Measurements from ENCODE around the gene PSMF1. TPM values are rescaled to one million over a fixed set of nuclear protein-coding genes. Genes with fewer than 3 reads are reported as not detected.

The PSMF1 gene
- total and polyA plus RNA-seq, 12 donors, result 24.8 to 363 (median 122) TPM

DNA sequence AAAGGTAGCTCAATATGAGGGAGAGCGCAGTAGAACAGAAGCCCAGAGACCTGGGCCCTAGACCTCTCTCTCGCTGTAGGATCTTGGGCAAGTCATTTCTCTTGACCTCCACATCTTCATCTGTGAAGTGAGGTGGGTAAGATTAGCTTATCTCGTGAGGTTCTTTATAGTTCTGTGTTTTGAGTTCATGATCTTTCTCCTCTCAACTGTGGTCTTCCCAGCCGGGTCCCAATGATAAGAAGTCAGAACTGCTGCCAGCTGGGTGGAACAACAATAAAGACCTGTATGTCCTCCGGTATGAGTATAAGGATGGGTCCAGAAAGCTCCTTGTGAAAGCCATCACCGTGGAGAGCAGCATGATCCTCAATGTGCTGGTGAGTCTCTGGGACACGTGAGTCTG, 6.9 kb downstream of the PSMF1 start:
- no peak for TF ChIP-seq POLR2A (IDR thresholded peaks at IDR 0.05)
- TF ChIP-seq, protein P1, sequence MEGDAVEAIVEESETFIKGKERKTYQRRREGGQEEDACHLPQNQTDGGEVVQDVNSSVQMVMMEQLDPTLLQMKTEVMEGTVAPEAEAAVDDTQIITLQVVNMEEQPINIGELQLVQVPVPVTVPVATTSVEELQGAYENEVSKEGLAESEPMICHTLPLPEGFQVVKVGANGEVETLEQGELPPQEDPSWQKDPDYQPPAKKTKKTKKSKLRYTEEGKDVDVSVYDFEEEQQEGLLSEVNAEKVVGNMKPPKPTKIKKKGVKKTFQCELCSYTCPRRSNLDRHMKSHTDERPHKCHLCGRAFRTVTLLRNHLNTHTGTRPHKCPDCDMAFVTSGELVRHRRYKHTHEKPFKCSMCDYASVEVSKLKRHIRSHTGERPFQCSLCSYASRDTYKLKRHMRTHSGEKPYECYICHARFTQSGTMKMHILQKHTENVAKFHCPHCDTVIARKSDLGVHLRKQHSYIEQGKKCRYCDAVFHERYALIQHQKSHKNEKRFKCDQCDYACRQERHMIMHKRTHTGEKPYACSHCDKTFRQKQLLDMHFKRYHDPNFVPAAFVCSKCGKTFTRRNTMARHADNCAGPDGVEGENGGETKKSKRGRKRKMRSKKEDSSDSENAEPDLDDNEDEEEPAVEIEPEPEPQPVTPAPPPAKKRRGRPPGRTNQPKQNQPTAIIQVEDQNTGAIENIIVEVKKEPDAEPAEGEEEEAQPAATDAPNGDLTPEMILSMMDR (IDR thresholded peaks at IDR 0.05), result no peak
- H3K4me3 ChIP-seq, result no peak overlapping the region
- H3K27me3 ChIP-seq, result no peaks in the 10 kb centered on the region
- intact Hi-C loops (cut with DNase I), result no loop called here
- WGBS, 4 donors, result 93 to 96% (median 94%) methylated on average over 7 of the region's 7 CpGs
- H3K27ac ChIP-seq, result no peak overlapping the region
- peaks cover 24 to 34% of the 10 kb centered on the region in 2 donors for H3K4me1 ChIP-seq (replicated peaks in 1 of 2)
- H3K36me3 ChIP-seq (replicated peaks in 1 of 2), result peaks cover 0 to 45% of the 10 kb centered on the region in 2 donors
- H3K9me3 ChIP-seq (replicated peaks in 1 of 3), result no peaks in the 10 kb centered on the region
- DNase-seq, result no peak

DNA sequence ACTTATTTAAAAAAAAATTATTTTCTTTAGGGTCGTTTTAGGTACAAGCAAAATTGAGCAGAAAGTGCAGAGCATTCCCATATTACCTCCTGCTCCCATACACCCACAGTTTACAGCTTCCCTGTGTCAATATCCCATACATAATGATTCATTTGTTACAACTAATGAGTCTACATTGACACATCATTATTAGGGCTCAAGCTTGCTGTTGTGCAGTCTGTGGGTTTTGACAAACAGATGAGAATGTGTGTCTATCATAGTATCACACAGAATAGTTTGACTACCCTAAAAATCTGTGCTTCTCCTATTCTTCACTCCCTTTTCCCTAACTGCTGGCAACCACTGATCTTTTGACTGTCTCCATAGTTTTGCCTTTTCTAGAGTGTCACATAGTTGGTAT, 9.4 kb downstream of the PSMF1 start:
- Histone ChIP-seq H3K36me3 (replicated peaks in 1 of 2) (peaks cover 0 to 58% of the 10 kb centered on the region in 2 donors), H3K27me3 (no peaks in the 10 kb centered on the region), H3K4me1 (replicated peaks in 1 of 2) (peaks cover 6 to 9% of the 10 kb centered on the region in 2 donors), H3K4me3 (no peak overlapping the region), H3K27ac (no peak overlapping the region), H3K9me3 (replicated peaks in 1 of 3) (no peaks in the 10 kb centered on the region)
- intact Hi-C loops (cut with DNase I), result no loop called here
- no peak for DNase-seq
- WGBS, 4 donors, result 73 to 95% (median 77%) methylated on average over 1 of the region's 1 CpG
- TF ChIP-seq, protein P1 (IDR thresholded peaks at IDR 0.05), result no peak
- no peak for TF ChIP-seq POLR2A (IDR thresholded peaks at IDR 0.05)

DNA sequence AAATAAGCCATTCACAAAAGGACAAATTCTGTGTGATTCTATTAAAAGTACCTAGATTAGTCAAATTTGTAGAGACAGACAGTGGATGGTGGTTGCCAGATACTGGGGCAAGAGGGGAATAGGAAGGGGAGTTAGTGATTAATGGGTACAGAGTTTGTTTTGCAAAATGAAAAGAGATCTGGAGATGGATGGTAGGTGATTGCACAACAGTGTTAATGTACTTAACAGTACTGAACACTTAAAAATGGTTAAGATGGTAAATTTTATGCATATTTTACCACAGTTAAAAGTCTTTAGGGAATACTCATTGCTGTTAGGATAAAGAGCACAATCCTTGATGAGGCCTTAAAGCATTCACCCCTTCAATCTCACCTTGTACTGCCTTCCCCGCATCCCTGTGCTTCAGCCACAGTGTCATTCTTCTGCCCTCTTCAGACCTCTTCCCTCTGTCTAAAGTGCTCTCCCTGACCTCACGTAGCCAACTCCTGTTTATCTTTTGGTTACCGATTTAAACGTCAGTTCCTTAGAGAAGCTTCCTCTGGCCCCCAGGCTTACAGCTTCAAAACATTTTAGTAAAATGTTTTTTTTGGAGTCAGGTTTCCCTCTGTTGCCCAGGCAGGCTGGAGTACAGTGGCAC, 11.8 kb downstream of the PSMF1 start:
- H3K27me3 ChIP-seq, result no peaks in the 10 kb centered on the region
- 75 to 87% (median 81%) methylated on average over 4 of the region's 4 CpGs for WGBS, 4 donors
- DNase-seq, result no peak
- no peak overlapping the region for H3K27ac ChIP-seq
- TF ChIP-seq POLR2A (IDR thresholded peaks at IDR 0.05), result no peak
- TF ChIP-seq, protein P1 (IDR thresholded peaks at IDR 0.05), result no peak
- H3K4me3 ChIP-seq, result no peak overlapping the region
- H3K9me3 ChIP-seq (replicated peaks in 1 of 3), result no peaks in the 10 kb centered on the region
- H3K36me3 ChIP-seq (replicated peaks in 1 of 2), result peaks cover 0 to 64% of the 10 kb centered on the region in 2 donors
- H3K4me1 ChIP-seq (replicated peaks in 1 of 2), result no peaks in the 10 kb centered on the region
- intact Hi-C loops (cut with DNase I), result no loop called here

DNA sequence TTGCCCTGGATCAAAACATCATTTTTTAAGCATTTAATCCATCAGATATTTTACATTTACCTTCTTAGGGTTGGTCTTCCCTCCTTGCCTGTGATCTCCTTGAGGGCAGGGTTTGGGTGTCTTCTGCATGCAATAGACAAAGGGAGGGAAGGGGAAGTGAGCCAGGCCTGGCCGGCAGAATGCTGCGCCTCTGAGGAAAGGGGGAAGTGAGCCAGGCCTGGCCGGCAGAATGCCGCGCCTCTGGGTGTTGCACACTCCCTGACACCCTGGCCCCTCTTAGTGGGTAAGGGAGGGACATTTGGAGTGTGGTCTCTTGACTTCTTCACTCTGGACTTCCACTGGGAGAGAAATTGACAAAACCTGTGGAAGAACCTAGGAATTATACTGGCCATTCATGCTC, 12.4 kb downstream of the PSMF1 start:
- H3K27me3 ChIP-seq, result no peaks in the 10 kb centered on the region
- intact Hi-C loops (cut with DNase I), result no loop called here
- no peaks in the 10 kb centered on the region for H3K9me3 ChIP-seq (replicated peaks in 1 of 3)
- no peak for TF ChIP-seq POLR2A (IDR thresholded peaks at IDR 0.05)
- 78 to 87% (median 84%) methylated on average over 5 of the region's 5 CpGs for WGBS, 4 donors
- H3K4me1 ChIP-seq (replicated peaks in 1 of 2), result no peaks in the 10 kb centered on the region
- H3K27ac ChIP-seq, result no peak overlapping the region
- peaks cover 0 to 64% of the 10 kb centered on the region in 2 donors for H3K36me3 ChIP-seq (replicated peaks in 1 of 2)
- no peak overlapping the region for H3K4me3 ChIP-seq
- peak in 2 of 7 donors; percentile 28 to 35 for DNase-seq

DNA sequence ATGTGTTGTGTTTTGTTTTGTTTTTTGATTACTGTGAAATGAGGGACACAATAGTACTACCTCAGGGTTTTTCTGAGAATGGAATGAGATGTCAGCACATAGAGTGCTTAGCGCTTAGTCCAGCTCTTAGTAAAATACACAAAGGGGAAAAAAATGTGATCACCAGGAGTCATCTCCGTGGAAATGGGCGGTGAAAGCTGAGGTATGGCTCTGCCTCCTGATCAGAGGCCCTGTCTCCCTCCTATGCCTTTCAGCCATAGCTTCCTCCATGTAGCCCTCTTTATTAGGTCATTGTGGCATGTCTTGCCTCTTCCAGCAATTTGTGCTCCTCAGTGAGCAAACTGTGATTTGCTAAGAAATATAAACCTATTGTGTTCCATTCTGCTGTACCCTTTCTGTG, 13.0 kb downstream of the PSMF1 start:
- Histone ChIP-seq H3K4me1 (replicated peaks in 1 of 2) (no peaks in the 10 kb centered on the region), H3K27me3 (no peaks in the 10 kb centered on the region), H3K27ac (no peak overlapping the region), H3K4me3 (no peak overlapping the region), H3K9me3 (replicated peaks in 1 of 3) (no peaks in the 10 kb centered on the region), H3K36me3 (replicated peaks in 1 of 2) (peaks cover 0 to 64% of the 10 kb centered on the region in 2 donors)
- 93 to 98% (median 97%) methylated on average over 3 of the region's 3 CpGs for WGBS, 4 donors
- TF ChIP-seq, protein P1 (IDR thresholded peaks at IDR 0.05), result no peak
- no peak for TF ChIP-seq POLR2A (IDR thresholded peaks at IDR 0.05)
- DNase-seq, result no peak
- intact Hi-C loops (cut with DNase I), result no loop called here
